HUES6 (cell line): ENCODE measurements around the gene THRA.

Source experiments
- H3K27ac ChIP-seq: 2 replicates; pipeline ENCODE4 v1.7.0; 2013; ENCODE audit warnings: low read depth, mild to moderate bottlenecking, low read length, inconsistent platforms
- H3K27me3 ChIP-seq: 2 replicates; pipeline ENCODE4 v1.6.1; 2013; ENCODE audit warnings: low read length; ENCODE audit not compliant: control insufficient read depth, insufficient read depth
- H3K36me3 ChIP-seq: 2 replicates; pipeline ENCODE4 v1.6.1; 2013; ENCODE audit warnings: low read length; ENCODE audit not compliant: control insufficient read depth, insufficient read depth
- H3K4me1 ChIP-seq: 2 replicates; pipeline ENCODE4 v1.6.1; 2013; ENCODE audit warnings: low read length; ENCODE audit not compliant: control insufficient read depth, insufficient read depth
- H3K4me3 ChIP-seq: 2 replicates; pipeline ENCODE4 v1.5.1; 2013; ENCODE audit warnings: low read depth, low read length
- H3K9ac ChIP-seq: one replicate; pipeline ENCODE4 v1.6.1; 2013; ENCODE audit warnings: mild to moderate bottlenecking, low read length
- H3K9me3 ChIP-seq: 2 replicates; pipeline ENCODE4 v1.6.1; 2013; ENCODE audit warnings: low read depth, low read length; ENCODE audit not compliant: control insufficient read depth, insufficient read depth

Gene THRA

DNA sequence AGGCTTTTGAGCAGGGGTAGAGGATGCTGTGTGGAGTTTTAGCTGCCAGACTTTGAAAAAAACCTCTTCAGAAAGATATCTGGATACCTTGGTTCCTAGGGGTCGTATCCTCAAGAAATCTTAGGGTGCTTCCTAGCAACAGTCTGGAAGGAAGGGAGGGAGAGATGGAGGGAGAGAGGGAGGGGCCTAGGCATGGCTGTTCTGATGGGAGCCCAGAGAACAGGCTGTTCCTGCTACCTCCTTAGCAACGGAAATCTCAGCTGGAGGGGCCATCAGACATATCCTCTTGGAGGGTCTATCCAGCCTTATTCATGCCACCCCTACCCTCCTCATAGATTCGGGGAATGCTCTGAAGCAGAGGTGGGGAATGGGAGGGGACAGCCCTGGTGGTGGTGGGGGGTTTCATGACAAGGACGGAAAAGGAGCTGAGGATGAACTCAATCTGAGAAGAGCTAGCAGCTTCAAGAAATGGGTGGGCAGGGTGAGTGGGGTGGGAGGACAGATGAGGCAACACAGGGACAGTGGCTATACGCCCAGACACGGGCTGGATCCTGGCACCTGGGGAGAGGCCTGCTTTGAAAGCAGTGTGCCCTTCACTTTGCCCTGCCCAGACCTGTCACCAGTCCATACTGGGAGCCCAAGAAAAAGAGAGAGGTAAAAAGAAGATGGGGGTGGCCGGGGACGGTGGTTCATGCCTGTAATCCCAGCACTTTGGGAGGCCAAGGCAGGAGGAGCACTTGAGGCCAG lies 2.9 kb upstream of the THRA start:
- H3K9me3 ChIP-seq: no peaks in the 10 kb centered on the region
- no peak overlapping the region for H3K9ac ChIP-seq

DNA sequence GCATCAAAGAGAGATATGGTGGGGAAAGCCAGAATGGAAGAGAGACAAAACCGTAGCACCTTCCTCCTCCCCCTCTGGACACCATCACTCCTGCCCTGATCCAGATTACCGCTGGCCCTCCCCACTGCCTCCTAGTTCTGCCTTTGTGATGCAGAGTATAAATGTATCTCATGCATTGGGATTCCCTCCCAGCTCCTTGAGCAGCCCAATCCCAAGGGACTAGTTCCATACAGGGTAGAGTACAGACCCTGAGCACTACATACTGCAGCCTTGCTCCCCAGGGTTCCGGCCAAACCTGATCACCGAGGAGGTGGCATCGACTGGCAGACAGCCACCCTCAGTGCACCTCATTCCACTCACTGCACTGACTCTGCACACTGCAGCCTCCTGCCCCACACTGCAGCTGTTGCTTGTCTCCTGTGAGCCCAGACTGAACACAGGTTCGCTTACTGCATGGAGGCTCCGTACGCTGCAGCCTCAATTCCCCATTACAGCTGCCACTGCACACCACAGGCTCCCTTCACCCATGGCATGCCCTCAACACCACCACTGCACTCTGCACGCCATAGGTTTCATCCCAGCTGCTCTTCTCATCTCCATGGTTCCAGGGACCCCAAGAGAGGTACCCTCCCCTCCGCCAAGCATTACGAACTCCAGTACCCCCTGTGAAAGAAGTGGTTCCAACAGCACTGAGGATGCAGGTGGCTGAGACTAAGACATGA lies 1.7 kb upstream of the THRA start:
- Histone ChIP-seq H3K4me3 (no peak overlapping the region), H3K4me1 (peaks cover 38% of the 10 kb centered on the region), H3K9ac (no peak overlapping the region), H3K27ac (no peak overlapping the region), H3K9me3 (no peaks in the 10 kb centered on the region), H3K36me3 (no peaks in the 10 kb centered on the region), H3K27me3 (peaks cover 22% of the 10 kb centered on the region)

More for the DNA sequence above, 2.9 kb upstream of the THRA start:
- peaks cover 29% of the 10 kb centered on the region for H3K4me1 ChIP-seq
- peaks cover 22% of the 10 kb centered on the region for H3K27me3 ChIP-seq
- H3K36me3 ChIP-seq: no peaks in the 10 kb centered on the region
- H3K4me3 ChIP-seq: no peak overlapping the region
- no peak overlapping the region for H3K27ac ChIP-seq

DNA sequence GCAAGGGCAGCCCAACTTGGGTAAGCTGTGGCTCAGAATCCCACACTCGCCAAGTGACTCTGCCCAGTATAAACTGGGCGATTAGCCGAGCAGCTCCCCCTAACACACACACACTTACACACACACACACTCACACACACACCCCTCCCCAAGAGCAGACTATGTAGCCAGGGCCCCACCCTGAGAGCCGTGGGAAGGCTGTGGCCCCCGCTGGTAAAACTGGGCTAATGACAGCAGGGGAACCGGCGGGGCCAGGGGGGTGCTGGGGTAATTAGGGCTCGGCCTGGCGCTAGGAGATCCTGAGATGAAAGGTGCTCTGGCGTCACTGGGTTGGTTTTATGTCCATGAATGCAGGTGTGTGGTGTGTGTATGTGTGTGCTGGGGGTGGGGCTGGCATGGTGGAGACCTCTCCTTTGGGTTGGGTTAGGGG lies 1.1 kb upstream of the THRA start:
- Histone ChIP-seq H3K4me3 (no peak overlapping the region), H3K9me3 (no peaks in the 10 kb centered on the region), H3K27me3 (peaks cover 22% of the 10 kb centered on the region), H3K27ac (no peak overlapping the region), H3K4me1 (peaks cover 40% of the 10 kb centered on the region), H3K36me3 (no peaks in the 10 kb centered on the region), H3K9ac (no peak overlapping the region)

DNA sequence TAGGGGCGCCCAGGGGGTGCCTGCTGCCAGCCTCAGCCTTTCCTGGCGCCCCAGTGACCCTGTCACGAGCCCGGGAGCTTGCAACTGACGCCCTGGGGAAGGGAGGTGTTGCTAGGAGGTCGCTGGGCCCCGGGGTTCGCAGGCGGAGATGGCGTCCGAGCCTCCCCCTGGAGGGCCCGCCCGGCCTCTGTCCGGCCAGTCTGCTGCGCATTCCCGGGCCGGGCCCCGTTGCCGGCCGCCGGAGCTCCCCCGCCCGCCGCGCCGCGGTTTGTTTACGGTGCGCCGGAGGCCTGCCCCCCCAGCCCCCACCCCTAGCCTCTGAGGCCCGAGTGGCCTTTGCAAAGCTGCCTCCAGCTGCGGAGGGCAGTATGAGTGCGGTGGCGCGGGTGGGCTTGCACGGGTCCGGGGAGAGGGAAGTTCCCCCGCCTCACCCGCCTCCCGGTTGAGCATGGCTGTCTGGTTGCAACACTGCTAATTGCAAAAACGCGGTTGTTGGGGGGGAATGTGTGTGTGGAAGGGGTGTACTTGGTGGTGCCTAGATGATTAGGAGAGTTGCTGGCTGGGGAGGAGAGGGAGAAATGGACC lies 514 bp downstream of the THRA start:
- peak overlapping the region; percentile 57 for H3K27ac ChIP-seq
- peak overlapping the region; percentile 82 for H3K4me3 ChIP-seq
- no peaks in the 10 kb centered on the region for H3K9me3 ChIP-seq
- peak overlapping the region; percentile 78 for H3K9ac ChIP-seq
- H3K4me1 ChIP-seq: peaks cover 42% of the 10 kb centered on the region
- no peaks in the 10 kb centered on the region for H3K36me3 ChIP-seq
- H3K27me3 ChIP-seq: peaks cover 22% of the 10 kb centered on the region

DNA sequence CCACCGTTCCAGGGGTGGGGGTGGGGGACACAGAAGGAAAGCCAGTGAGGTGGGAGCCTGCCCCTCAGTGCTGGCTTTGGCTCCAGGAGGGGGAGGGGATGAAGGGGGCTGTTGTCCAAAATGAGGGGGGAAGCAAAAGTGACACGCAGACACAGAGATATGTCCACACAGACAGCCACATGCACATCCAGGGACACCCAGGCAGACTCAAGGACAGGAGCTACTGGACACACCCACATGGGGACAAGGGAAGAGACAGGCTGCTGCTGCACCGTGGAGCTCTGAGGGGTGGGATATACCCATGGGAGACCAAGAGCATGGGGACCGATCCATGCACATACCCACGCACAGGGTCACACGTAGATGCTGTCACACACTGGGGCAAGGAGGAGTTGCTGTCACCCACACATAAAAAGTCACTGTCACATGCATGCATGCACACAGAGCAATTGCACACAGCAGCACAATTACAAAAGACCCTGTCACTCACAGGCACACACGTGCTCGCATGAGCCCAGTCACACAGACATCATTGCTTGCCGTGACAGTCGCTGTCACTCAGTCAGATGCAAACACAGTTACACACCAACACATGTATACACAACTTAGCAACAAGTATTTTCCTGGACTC lies 1.3 kb downstream of the THRA start:
- Histone ChIP-seq H3K9me3 (no peaks in the 10 kb centered on the region), H3K9ac (no peak overlapping the region), H3K4me3 (peak overlapping the region; percentile 82), H3K4me1 (peaks cover 50% of the 10 kb centered on the region), H3K36me3 (no peaks in the 10 kb centered on the region), H3K27me3 (peaks cover 22% of the 10 kb centered on the region), H3K27ac (no peak overlapping the region)

DNA sequence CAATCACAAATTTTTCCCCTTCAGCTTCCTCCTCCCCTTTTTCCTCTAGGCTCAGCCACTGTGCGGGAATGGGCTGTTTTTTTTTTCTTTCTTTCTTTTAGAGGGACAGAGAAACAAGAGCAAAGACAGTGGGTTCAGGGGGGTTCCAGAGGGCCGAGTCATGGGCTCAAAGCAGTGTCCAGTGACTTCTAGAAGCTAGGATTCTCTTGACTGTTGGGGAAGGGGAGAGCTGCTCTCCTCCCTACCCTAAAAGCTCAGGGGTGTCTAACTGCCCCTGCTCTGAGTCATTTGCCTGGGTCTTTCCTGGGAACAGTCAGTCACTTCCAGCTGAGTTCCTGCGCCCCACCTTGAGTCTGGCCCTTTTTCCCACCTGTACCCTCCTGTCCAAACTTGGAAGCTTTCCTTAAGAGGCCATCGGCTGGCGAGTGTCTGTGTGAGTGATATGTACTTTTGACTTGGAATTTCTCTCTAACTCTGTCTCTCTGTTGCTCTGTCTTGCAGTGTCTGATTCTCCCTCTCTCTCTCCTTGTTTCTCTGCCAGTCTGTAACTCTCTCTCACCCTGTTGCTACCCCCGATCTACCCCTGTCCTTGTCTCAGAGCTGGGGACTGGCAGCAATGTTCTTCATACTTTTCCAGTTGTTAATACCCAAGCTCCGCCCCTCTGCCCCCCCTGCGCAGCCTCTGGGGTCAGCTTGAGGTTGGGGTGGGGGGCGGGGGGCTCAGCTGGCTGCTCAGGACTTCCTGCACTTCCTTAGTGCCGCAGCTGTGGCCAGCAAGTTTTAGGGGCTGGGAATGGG lies 2.4 kb downstream of the THRA start:
- Histone ChIP-seq H3K36me3 (no peaks in the 10 kb centered on the region), H3K27ac (no peak overlapping the region), H3K27me3 (peaks cover 22% of the 10 kb centered on the region), H3K4me3 (peak overlapping the region; percentile 4; the same call in 1 of the 2 replicates), H3K4me1 (peaks cover 61% of the 10 kb centered on the region), H3K9ac (peak overlapping the region; percentile 23), H3K9me3 (no peaks in the 10 kb centered on the region)

DNA sequence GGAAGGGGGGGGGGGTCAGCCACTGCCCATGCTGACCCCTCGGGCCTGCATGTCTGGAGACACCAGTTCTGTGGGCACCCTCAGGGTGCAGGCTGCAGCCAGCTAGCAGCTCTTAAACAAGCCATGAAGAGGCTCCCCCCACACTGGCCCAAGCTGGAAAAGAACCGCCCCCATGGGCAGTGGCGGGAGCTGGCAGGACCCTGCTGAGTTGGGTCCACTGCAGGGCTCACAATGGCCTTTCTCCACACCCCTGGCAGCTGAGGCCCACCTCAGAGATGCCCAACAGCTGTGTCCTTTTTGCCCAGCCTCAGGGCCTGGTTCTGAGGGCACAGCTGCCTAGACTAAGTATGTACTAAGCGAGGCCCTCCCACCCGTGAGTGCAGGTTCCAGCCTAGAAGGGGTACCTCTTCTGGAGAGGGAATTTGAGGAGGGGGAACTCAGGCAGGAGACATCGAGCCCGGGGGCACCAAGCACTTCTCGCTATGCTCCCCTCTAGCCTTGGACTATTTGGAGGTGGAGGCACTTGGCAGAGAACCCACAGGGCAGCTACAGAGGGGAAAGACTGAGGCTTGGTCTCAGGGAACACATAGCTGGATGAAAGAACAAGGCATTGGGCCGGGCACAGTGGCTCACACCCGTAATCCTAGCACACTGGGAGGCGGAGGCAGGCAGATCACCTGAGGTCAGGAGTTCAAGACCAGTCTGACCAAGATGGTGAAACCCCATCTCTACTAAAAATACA lies 3.2 kb downstream of the THRA start:
- H3K9ac ChIP-seq: no peak overlapping the region
- H3K9me3 ChIP-seq: no peaks in the 10 kb centered on the region
- peaks cover 65% of the 10 kb centered on the region for H3K4me1 ChIP-seq
- no peak overlapping the region for H3K4me3 ChIP-seq
- H3K27me3 ChIP-seq: peaks cover 20% of the 10 kb centered on the region
- no peaks in the 10 kb centered on the region for H3K36me3 ChIP-seq
- H3K27ac ChIP-seq: no peak overlapping the region

DNA sequence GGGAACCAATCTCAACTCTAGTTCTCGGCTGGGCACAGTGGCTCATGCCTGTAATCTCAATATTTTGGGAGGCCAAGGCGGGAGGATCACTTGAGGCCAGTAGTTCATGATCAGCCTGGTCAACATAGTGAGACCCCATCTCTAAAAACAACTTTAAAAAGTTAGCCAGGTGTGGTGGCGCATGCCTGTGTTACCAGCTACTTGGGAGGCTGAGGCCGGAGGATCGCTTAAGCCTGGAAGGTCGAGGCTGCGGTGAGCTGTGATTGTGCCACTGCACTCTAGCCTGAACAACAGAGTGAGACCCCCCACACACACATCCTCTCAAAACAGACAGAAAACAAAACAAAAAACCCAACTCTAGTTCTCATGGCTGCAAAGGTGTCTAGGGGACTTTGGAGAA lies 4.9 kb downstream of the THRA start:
- no peak overlapping the region for H3K27ac ChIP-seq
- peaks cover 66% of the 10 kb centered on the region for H3K4me1 ChIP-seq
- no peak overlapping the region for H3K4me3 ChIP-seq
- no peaks in the 10 kb centered on the region for H3K36me3 ChIP-seq
- H3K9me3 ChIP-seq: no peaks in the 10 kb centered on the region
- peaks cover 8% of the 10 kb centered on the region for H3K27me3 ChIP-seq
- no peak overlapping the region for H3K9ac ChIP-seq

DNA sequence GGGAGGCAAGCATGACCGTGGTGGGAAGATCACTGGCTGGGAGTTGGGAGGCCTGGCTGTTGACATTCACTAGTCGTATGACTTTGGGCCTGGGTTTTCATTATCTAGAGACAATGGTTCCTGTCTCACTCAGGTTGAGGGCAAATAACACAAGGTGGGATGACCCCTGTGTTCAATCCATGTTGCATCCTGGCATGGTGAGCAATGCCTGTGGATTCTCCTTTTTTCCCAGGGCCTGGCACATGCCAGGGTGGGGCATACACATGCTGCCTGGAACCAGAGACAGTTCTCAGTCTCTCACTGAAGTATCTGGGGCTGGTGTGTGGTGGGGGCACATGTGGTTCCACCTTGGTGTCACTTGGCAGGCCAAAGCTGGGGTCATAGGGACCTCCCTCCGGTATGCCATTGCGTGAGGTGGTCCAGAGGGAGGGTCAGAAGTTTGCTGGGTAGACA lies 5.4 kb downstream of the THRA start:
- H3K9me3 ChIP-seq: no peaks in the 10 kb centered on the region
- H3K27me3 ChIP-seq: peaks cover 8% of the 10 kb centered on the region
- H3K36me3 ChIP-seq: no peaks in the 10 kb centered on the region
- H3K4me3 ChIP-seq: peak overlapping the region; percentile 47; the same call in 1 of the 2 replicates
- peaks cover 66% of the 10 kb centered on the region for H3K4me1 ChIP-seq
- H3K27ac ChIP-seq: no peak overlapping the region
- H3K9ac ChIP-seq: no peak overlapping the region

DNA sequence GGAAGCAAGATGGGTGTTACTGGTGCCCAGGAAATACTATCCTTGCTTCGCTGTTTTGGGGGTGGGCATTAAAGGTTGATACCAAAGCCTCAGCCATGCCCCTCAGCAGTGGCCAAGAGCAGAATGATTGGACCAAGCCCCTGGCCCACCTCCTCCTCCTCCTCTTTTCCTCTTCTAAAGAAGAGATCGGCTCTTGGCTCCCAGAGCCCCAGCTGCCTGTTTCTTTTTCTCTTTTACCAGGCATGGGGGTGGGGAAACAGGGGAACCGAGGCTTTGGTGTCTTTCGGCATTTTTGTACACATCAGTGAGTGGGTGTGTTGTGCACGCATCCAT lies 5.8 kb downstream of the THRA start:
- peaks cover 66% of the 10 kb centered on the region for H3K4me1 ChIP-seq
- no peaks in the 10 kb centered on the region for H3K36me3 ChIP-seq
- no peak overlapping the region for H3K27ac ChIP-seq
- no peak overlapping the region for H3K9ac ChIP-seq
- H3K4me3 ChIP-seq: peak overlapping the region; percentile 47
- no peaks in the 10 kb centered on the region for H3K9me3 ChIP-seq
- peaks cover 8% of the 10 kb centered on the region for H3K27me3 ChIP-seq
